CD14-positive monocyte (primary cell): ENCODE data around the gene PNPO. TPM values are rescaled to one million over a fixed set of nuclear protein-coding genes. Genes with fewer than 3 reads are reported as not detected.

Experiments used
- DNase-seq, 3 donors: peaks; one replicate each; pipeline ENCODE4 v3.0.0-alpha.2; 2011 to 2022
- H2AFZ ChIP-seq: 2 replicates; pipeline ENCODE4 v1.6.0; 2012; ENCODE audit warnings: mild to moderate bottlenecking, low read depth, low read length, inconsistent platforms; ENCODE audit not compliant: insufficient read depth, poor library complexity, severe bottlenecking
- H3K27ac ChIP-seq, 2 donors: 1 replicate in 1 of 2; 2 replicates in 1 of 2; pipeline ENCODE4 v1.5.1; 2012 to 2013; ENCODE audit warnings: low read length in 2 of 2, control low read depth in 1 of 2, inconsistent platforms in 1 of 2, low read depth in 1 of 2, mild to moderate bottlenecking in 1 of 2
- H3K27me3 ChIP-seq, 2 donors: one replicate each; pipeline versions ENCODE4 v1.6.0 to v1.6.1; 2011 to 2013; ENCODE audit warnings: low read length in 2 of 2; ENCODE audit not compliant: control insufficient read depth in 2 of 2, insufficient read depth in 2 of 2
- H3K36me3 ChIP-seq, 2 donors: replicated peaks in 1 of 2; 1 replicate in 1 of 2; 2 replicates in 1 of 2; pipeline versions ENCODE4 v1.5.1 to v1.6.1; 2012 to 2013; ENCODE audit warnings: low read length in 2 of 2, control low read depth in 1 of 2, inconsistent platforms in 1 of 2, mild to moderate bottlenecking in 1 of 2; ENCODE audit not compliant: insufficient read depth in 2 of 2, control insufficient read depth in 1 of 2
- H3K4me1 ChIP-seq, 2 donors: 1 replicate in 1 of 2; 2 replicates in 1 of 2; pipeline versions ENCODE4 v1.5.1 to v1.6.1; 2012 to 2013; ENCODE audit warnings: low read length in 2 of 2, control low read depth in 1 of 2, inconsistent platforms in 1 of 2, mild to moderate bottlenecking in 1 of 2, moderate library complexity in 1 of 2; ENCODE audit not compliant: insufficient read depth in 2 of 2, control insufficient read depth in 1 of 2
- H3K4me2 ChIP-seq: replicated peaks from 2 replicates; pipeline ENCODE3; 2012; ENCODE audit warnings: low read length, moderate library complexity, mild to moderate bottlenecking; ENCODE audit not compliant: poor library complexity, severe bottlenecking; ENCODE audit errors: extremely low read depth
- H3K4me3 ChIP-seq, 3 experiments: fragments of 200-600 bp in 1 of 3; sonication (generic) in 1 of 3; replicated peaks in 1 of 3; 1 replicate in 2 of 3; 2 replicates in 1 of 3; pipeline ENCODE4 v1.5.1; 2011 to 2013; ENCODE audit warnings: low read length in 3 of 3, mild to moderate bottlenecking in 3 of 3, control low read depth in 2 of 3, low read depth in 2 of 3, inconsistent platforms in 1 of 3, moderate library complexity in 1 of 3
- H3K79me2 ChIP-seq: 2 replicates; pipeline ENCODE4 v1.6.0; 2012; ENCODE audit warnings: mild to moderate bottlenecking, control low read depth, inconsistent platforms, low read length, moderate library complexity; ENCODE audit not compliant: insufficient read depth
- H3K9ac ChIP-seq: 2 replicates; pipeline ENCODE4 v1.6.0; 2017; ENCODE audit warnings: low read length, mild to moderate bottlenecking; ENCODE audit not compliant: insufficient read depth, poor library complexity, severe bottlenecking
- H3K9me3 ChIP-seq, 2 donors: replicated peaks in 1 of 2; 1 replicate in 1 of 2; 2 replicates in 1 of 2; pipeline versions ENCODE4 v1.5.1 to v1.6.1; 2012 to 2013; ENCODE audit warnings: low read length in 2 of 2, control low read depth in 1 of 2; ENCODE audit not compliant: control insufficient read depth in 1 of 2, insufficient read depth in 1 of 2
- H4K20me1 ChIP-seq: 2 replicates; pipeline ENCODE4 v1.6.0; 2012; ENCODE audit warnings: mild to moderate bottlenecking, low read length, control low read depth, moderate library complexity; ENCODE audit not compliant: insufficient read depth
- H3K27ac Mint-ChIP-seq, 7 donors: one replicate each; pipeline ENCODE4 v1.8.0; 2020; ENCODE audit warnings: mild to moderate bottlenecking in 7 of 7, mixed read lengths in 7 of 7, moderate library complexity in 6 of 7, inconsistent platforms in 2 of 7
- H3K27me3 Mint-ChIP-seq, 3 donors: one replicate each; pipeline ENCODE4 v1.8.0; 2021 to 2022; ENCODE audit warnings: low read depth in 3 of 3, mild to moderate bottlenecking in 3 of 3, mixed read lengths in 3 of 3, moderate library complexity in 3 of 3, inconsistent platforms in 1 of 3
- H3K36me3 Mint-ChIP-seq, 2 donors: one replicate each; pipeline ENCODE4 v1.8.0; 2020; ENCODE audit warnings: mixed read lengths in 2 of 2, inconsistent platforms in 1 of 2, mild to moderate bottlenecking in 1 of 2
- H3K4me1 Mint-ChIP-seq: one replicate; pipeline ENCODE4 v1.8.0; 2020; ENCODE audit warnings: mild to moderate bottlenecking, mixed read lengths
- H3K4me3 Mint-ChIP-seq, 2 donors: one replicate each; pipeline ENCODE4 v1.8.0; 2020; ENCODE audit warnings: mild to moderate bottlenecking in 2 of 2, mixed read lengths in 2 of 2, moderate library complexity in 1 of 2
- H3K9me3 Mint-ChIP-seq, 7 donors: one replicate each; pipeline ENCODE4 v1.8.0; 2020 to 2022; ENCODE audit warnings: mixed read lengths in 7 of 7, mild to moderate bottlenecking in 6 of 7, moderate library complexity in 6 of 7, inconsistent platforms in 2 of 7
- CTCF ChIP-seq: fragments of 200-600 bp; IDR thresholded peaks from one replicate; pipeline ENCODE4 v1.8.0; 2022; ENCODE audit warnings: antibody characterized with exemption, mild to moderate bottlenecking
- WGBS: methylation state at CpG from one replicate; pipeline ENCODE4 v1.1.5; 2013; ENCODE audit warnings: missing lambda C conversion rate; ENCODE audit not compliant: insufficient coverage; 5-methylcytosine and 5-hydroxymethylcytosine counted together
- intact Hi-C, 2 donors: fragments of 100-400 bp; cut with micrococcal nuclease; formaldehyde crosslinking; loops; one replicate each; pipeline versions ENCODE4 v1.15.0 to v1.15.1; 2023
- polyA plus RNA-seq, 3 donors: library from polyadenylated mRNA; depleted of rRNA in 1 of 3; unstranded in 2 of 3; stranded (reverse) in 1 of 3; fragments of 300-500 nt in 2 of 3; fragments of >200 nt in 1 of 3; fragmentation: Illumina TruSeq in 2 of 3; gene quantifications; 1 replicate in 2 of 3; 2 replicates in 1 of 3; pipeline ENCODE4 v1.2.3, GENCODE V29; 2012 to 2021

PNPO gene
- polyA plus RNA-seq, 3 donors, result 13.2 to 34.2 (median 29.7) TPM

- peak overlapping the region in 4 of 7 donors; percentile 6 to 42 (median 34) for H3K27ac Mint-ChIP-seq
- Histone ChIP-seq H3K9ac (no peak overlapping the region), H3K4me2 (no peak overlapping the region), H3K27me3 (no peaks in the 10 kb centered on the region), H3K4me3 (no peak overlapping the region), H4K20me1 (no peaks in the 10 kb centered on the region), H3K4me1 (peaks cover 27 to 30% of the 10 kb centered on the region in 2 donors), H3K27ac (no peak overlapping the region), H3K36me3 (peaks cover 3 to 13% of the 10 kb centered on the region in 2 donors), H3K9me3 (no peaks in the 10 kb centered on the region), H2AFZ (peak overlapping the region; percentile 27), H3K79me2 (no peaks in the 10 kb centered on the region)
- intact Hi-C loops, result no loop called here
- peaks cover 0 to 1% (median 0%) of the 10 kb centered on the region in 3 donors for H3K27me3 Mint-ChIP-seq
- no peak for TF ChIP-seq CTCF
- no peaks in the 10 kb centered on the region for H3K9me3 Mint-ChIP-seq
- peaks cover 11 to 17% of the 10 kb centered on the region in 2 donors for H3K36me3 Mint-ChIP-seq
- no peak overlapping the region for H3K4me3 Mint-ChIP-seq
- no peak for DNase-seq
- 98% methylated on average over 5 of the region's 12 CpGs for WGBS
- H3K4me1 Mint-ChIP-seq, result peaks cover 31% of the 10 kb centered on the region
Measured at GRCh38 chr17:47952171-47953021, 11.0 kb downstream of the PNPO start.

- Histone ChIP-seq H3K27ac (no peak overlapping the region), H3K4me3 (no peak overlapping the region), H3K4me1 (peaks cover 27% of the 10 kb centered on the region in 2 donors), H3K9me3 (no peaks in the 10 kb centered on the region), H4K20me1 (no peaks in the 10 kb centered on the region), H3K79me2 (no peaks in the 10 kb centered on the region), H3K4me2 (no peak overlapping the region), H2AFZ (no peak overlapping the region), H3K36me3 (no peaks in the 10 kb centered on the region), H3K27me3 (no peaks in the 10 kb centered on the region), H3K9ac (no peak overlapping the region)
- H3K36me3 Mint-ChIP-seq, result peaks cover under 1 to 12% of the 10 kb centered on the region in 2 donors
- H3K4me1 Mint-ChIP-seq, result peaks cover 29% of the 10 kb centered on the region
- no peaks in the 10 kb centered on the region for H3K9me3 Mint-ChIP-seq
- peaks cover 0 to 3% (median 0%) of the 10 kb centered on the region in 3 donors for H3K27me3 Mint-ChIP-seq
- no peak overlapping the region for H3K4me3 Mint-ChIP-seq
- DNase-seq, result no peak
- no peak for TF ChIP-seq CTCF
- no peak overlapping the region for H3K27ac Mint-ChIP-seq
- intact Hi-C loops, result no loop called here
Measured at GRCh38 chr17:47953909-47954308, 12.5 kb downstream of the PNPO start.
